NAMALWA (cell line): Measurements from ENCODE around the gene ZNF184.
"Not testable (repeated sequence)": the region's sequence is repeated elsewhere in the genome, so short reads cannot be mapped to it uniquely, and the experiment has no call there.

Source experiments
- DNase-seq: peaks from one replicate; pipeline ENCODE4 v3.0.0-alpha.2; 2015; ENCODE audit warnings: low spot score

Gene ZNF184

DNA sequence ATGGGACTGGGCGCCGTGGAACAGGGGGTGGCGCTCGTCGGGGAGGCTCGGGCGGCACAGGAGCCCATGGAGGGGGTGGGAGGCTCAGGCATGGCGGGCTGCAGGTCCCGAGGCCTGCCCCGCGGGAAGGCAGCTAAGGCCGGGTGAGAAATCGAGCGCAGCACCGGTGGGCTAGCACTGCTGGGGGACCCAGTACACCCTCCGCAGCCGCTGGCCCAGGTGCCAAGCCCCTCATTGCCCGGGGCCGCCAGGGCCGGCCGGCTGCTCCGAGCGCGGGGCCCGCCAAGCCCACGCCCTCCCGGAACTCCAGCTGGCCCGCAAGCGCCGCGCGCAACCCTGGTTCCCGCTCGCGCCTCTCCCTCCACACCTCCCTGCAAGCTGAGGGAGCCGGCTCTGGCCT is 48.1 kb downstream of the ZNF184 start:
- not testable (repeated sequence) for DNase-seq

DNA sequence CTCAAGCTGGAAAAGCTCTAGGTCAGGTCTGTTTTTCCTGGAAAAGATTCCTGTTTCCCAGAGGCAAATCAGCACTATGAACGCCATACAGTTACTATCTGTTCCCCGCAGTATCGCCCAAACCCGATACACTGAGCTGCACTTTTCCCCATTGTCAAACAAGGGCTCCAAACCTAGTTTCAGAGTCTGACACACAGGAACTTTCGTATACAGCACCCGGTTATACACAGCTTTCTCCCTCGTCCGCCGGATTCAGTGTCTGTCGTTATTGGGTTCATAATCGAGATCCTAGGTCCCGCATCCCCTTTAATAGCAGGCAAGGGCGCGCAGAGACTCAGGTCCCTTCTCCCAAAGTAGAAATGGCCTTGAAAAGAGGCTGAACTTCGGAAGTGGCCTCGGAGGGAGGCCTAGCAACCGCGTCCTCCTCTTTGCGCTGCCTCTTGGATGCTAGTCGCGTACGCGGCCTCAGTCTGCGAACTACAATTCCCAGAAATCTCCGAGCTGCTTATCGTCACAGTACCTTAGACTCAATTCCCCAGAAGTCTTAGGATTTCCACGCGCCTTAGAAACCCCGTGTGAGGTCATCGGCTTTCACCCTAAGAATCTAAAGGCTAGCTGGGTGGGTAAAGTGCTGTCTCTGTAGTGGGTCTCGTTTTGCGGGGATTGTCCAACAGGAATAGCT is 50.1 kb downstream of the ZNF184 start:
- no peak for DNase-seq

DNA sequence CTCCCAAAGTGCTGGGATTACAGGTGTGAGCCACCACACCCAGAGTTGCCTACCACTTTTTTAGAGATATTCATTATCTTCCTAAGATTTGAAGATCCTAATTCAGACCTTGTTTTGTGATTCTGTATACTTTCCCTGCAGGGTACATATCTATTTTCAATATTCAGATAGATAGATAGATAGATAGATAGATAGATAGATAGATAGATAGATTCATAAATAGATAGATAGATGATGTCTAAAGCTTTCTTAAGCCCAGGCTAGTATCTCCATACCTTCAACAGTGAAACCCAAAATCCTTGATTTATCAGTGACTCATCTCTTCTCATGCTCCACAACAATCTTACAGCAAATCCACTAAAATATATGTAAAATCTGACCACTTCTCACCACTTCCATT is 53.5 kb downstream of the ZNF184 start:
- no peak for DNase-seq

DNA sequence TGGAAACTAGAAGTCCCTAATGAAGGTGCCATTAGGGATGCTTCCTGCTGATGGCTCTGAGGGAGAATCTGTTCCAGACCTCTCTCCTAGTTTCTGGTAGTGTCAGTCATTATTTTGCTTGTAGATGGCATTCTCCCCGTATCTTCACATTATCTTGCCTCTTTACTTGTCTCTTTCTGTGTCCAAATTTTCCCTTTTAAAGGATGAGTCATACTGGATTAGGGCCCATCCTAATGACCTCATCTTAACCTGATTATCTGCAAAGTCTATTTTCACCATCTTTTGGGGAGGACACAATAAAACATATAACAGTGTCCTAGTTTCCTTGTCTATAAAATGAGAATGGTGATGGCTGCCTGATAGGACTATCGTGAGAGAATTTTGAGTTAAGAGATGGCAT is 57.0 kb downstream of the ZNF184 start:
- DNase-seq: no peak

DNA sequence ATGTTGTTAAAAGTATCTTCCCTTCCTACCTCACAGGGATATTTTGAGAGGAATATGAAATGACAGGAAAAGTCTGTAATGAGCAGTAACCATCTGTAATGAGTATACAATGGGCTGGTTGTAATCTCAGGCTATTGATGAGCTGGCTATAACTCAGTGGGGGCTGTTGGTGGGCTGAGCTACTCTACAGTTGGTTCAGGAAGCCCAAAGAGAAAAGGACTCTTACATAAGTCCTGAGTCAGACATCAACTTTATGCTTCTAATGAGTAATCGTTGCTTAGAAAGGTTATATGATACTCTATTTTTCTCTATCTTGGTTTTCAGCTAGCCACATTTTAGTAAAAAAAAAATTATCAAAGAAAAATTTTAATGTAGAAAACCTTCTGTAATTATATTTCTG is 57.9 kb downstream of the ZNF184 start:
- DNase-seq: no peak

DNA sequence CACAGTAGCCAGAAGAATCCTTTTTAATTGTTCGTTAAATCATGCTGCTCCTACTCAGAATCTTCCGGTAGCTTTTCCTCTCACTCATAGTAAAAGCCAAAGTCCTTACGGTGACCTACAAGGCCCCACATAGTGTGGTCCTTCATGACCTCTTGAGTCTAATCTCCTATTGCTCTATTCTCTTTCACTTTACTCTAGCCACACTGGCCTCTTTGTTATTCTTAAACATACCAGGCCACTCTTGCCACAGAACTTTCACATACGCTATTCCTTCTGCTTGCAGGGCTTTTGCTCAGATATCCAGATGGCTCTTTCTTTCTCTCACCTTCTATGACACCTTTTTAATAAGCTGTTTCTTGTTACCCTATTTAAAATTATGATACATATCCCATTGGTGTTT is 58.6 kb downstream of the ZNF184 start:
- DNase-seq: no peak

DNA sequence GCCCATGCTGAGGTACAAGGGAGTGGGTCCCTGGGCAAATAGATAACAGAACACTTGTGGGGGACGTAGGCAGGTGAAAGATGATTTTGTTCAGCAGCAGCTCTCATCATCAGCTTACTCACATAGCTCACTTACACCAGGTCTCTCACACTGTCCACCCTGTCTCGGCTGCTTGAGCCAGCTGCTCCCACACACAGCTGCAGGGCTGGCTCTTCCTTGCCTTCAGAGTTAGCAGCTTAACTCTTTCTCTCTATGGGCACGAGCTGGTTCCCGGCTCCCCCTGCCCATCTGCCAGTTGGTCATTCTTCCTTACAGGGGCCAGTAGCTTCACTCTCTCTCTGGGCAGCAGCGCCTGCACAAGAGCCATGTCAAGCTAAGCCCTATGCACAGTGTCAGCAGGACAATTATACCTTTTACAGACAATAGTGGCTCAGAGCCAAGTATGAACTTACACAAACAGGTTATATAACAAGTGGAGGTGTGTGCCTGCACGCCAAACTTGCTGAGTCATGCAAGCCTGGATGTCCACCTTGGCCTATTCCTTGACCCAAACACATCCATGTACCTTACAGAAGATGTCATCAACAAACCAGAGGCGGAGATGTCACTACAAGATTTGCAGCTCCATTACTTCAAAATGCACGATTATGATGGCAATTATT is 65.6 kb downstream of the ZNF184 start:
- DNase-seq: no peak

DNA sequence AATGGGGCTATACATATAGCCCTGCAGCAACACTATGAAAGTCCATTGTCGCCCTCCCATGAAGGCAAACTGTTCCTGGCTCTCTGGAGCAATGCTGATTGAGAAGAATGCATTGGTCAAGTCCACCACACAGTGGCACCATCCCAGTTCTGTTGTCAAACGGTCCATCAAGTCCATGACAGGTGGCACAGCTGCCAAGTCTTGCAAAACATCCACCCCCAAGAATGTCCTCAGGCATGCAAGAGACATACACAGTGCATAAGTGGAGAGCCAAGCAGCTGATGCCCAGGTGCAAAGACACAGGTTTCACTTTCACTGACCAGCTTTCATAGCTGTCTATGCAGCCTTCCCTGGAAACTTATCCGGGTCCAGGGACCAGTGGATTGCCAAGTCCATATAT is 66.8 kb downstream of the ZNF184 start:
- DNase-seq: no peak

DNA sequence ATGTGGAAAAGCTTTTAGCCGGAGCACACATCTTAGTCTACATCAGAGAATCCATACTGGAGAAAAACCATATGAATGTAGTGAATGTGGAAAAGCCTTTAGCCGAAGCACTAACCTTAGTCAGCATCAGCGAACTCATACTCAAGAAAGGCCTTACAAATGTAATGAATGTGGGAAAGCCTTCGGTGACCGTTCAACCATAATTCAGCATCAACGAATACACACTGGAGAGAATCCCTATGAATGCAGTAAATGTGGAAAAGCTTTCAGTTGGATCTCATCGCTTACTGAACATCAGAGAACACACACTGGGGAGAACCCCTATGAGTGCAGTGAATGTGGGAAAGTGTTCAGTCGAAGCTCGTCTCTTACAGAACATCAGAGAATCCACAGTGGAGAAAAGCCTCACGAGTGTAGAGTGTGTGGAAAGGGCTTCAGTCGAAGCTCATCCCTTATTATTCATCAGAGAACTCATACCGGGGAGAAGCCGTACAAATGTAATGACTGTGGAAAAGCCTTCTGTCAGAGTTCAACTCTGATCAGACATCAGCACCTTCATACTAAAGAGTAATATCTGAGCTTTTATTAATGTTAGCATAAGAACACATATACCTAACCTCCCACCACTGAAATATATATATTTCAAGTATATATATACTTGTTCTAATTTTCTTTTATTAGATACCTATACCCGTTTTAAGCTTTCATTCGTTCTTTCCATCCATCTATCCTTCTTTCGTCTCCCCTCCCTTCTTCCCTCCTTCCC is 71.8 kb downstream of the ZNF184 start:
- DNase-seq: no peak
